Measurements from ENCODE around the gene NAXD.

DNA sequence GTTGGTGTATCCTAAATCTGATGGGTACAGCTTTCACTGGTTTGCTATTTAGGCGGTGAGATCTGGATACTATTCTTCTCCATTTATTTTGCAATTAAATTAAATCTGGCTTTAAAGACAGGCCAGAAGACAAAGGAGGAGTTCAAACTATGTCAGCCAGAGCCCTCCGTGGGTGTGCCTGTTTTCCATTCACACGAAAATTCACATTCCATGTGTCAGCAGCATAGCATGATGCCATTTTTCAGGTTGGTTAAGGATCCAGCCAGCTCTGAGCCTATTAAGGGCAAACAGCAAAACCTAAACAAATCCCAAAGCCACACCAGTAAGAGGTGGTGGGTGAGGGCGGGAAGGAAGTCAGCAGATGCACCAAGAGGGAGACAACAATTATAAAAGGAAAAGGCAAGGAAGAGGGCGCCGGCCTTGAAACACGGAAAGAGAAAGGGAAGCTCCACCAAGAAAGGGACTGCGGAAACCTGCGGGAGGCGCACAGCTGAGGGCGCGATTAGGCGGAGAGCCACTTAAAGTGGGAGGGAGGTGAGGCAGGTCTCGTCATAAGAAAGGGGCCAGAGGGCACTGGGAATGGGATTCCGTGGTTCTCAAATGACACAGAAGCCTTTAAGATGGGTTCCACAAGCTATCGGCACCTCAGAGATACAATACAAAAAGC lies 47.6 kb downstream of the NAXD start:
- TF ChIP-seq, protein P1, sequence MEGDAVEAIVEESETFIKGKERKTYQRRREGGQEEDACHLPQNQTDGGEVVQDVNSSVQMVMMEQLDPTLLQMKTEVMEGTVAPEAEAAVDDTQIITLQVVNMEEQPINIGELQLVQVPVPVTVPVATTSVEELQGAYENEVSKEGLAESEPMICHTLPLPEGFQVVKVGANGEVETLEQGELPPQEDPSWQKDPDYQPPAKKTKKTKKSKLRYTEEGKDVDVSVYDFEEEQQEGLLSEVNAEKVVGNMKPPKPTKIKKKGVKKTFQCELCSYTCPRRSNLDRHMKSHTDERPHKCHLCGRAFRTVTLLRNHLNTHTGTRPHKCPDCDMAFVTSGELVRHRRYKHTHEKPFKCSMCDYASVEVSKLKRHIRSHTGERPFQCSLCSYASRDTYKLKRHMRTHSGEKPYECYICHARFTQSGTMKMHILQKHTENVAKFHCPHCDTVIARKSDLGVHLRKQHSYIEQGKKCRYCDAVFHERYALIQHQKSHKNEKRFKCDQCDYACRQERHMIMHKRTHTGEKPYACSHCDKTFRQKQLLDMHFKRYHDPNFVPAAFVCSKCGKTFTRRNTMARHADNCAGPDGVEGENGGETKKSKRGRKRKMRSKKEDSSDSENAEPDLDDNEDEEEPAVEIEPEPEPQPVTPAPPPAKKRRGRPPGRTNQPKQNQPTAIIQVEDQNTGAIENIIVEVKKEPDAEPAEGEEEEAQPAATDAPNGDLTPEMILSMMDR (IDR thresholded peaks at IDR 0.05) = no peak
- TF ChIP-seq POLR2AphosphoS5 (IDR thresholded peaks at IDR 0.05; ENCODE audit: insufficient read depth in 1 of 2, low read depth in 1 of 2) (no peak), POLR2A (IDR thresholded peaks at IDR 0.05) (no peak)

All from vagina (tissue), 2 donors.